OCI-LY3 (cell line): ENCODE data around the gene SLC25A13.

Source experiments
- CTCF ChIP-seq: fragments of 200-600, 300-600 bp; sonication (generic); IDR thresholded peaks from 2 replicates; pipeline ENCODE4 v1.5.1; 2014; ENCODE audit warnings: antibody characterized with exemption, low read length, low read depth
- EZH2phosphoT487 ChIP-seq: fragments of 200-600 bp; shearing (Covaris generic); IDR thresholded peaks from 2 replicates; pipeline ENCODE4 v1.6.1; 2018; ENCODE audit warnings: antibody characterized with exemption, mixed run types, low read depth

- TF ChIP-seq CTCF: no peak
- TF ChIP-seq EZH2phosphoT487: no peak
Measured at GRCh38 chr7:96088579-96088978, 233.3 kb downstream of the SLC25A13 start.
